HuH-7.5 (cell line): ENCODE data around the gene RTP3.
"Not testable (repeated sequence)": the region's sequence is repeated elsewhere in the genome, so short reads cannot be mapped to it uniquely, and the experiment has no call there.

Experiments used
- DNase-seq: peaks from one replicate; pipeline ENCODE4 v3.0.0; 2011; ENCODE audit warnings: low spot score

RTP3 gene

GRCh38 chr3:46546896-46547440 lies 49.2 kb downstream of the RTP3 start:
- no peak for DNase-seq

- DNase-seq, result not testable (repeated sequence)
Measured at GRCh38 chr3:46548611-46549010, 50.8 kb downstream of the RTP3 start.

- DNase-seq, result no peak
Measured at GRCh38 chr3:46549408-46549904, 51.7 kb downstream of the RTP3 start.

- DNase-seq, result no peak
Measured at GRCh38 chr3:46549989-46550388, 52.2 kb downstream of the RTP3 start.
